ENCODE data around the gene SUGT1. TPM values are rescaled to one million over a fixed set of nuclear protein-coding genes. Genes with fewer than 3 reads are reported as not detected.
A peak's percentile ranks its signal among the peaks of the same experiment; 100 is the strongest.
"Not testable (repeated sequence)": the region's sequence is repeated elsewhere in the genome, so short reads cannot be mapped to it uniquely, and the experiment has no call there.

SUGT1 gene
- total RNA-seq, 2 donors from 2014 or later = 34.4 to 47.8 TPM

GRCh38 chr13:52615134-52615801, 37.4 kb upstream of the SUGT1 start:
- intact Hi-C loops (cut with DNase I) = loop anchor here (5.0 kb wide), 1 partner anchor 37 kb away; the partner anchor contains the start of gene SUGT1
- no peaks in the 10 kb centered on the region for H3K36me3 ChIP-seq
- H3K4me3 ChIP-seq = no peak overlapping the region
- H3K27ac ChIP-seq = no peak overlapping the region
- H3K4me1 ChIP-seq (replicated peaks) = no peaks in the 10 kb centered on the region
- TF ChIP-seq POLR2A (IDR thresholded peaks at IDR 0.05) (no peak), POLR2AphosphoS5 (IDR thresholded peaks at IDR 0.05) (no peak)
- TF ChIP-seq, protein P1, sequence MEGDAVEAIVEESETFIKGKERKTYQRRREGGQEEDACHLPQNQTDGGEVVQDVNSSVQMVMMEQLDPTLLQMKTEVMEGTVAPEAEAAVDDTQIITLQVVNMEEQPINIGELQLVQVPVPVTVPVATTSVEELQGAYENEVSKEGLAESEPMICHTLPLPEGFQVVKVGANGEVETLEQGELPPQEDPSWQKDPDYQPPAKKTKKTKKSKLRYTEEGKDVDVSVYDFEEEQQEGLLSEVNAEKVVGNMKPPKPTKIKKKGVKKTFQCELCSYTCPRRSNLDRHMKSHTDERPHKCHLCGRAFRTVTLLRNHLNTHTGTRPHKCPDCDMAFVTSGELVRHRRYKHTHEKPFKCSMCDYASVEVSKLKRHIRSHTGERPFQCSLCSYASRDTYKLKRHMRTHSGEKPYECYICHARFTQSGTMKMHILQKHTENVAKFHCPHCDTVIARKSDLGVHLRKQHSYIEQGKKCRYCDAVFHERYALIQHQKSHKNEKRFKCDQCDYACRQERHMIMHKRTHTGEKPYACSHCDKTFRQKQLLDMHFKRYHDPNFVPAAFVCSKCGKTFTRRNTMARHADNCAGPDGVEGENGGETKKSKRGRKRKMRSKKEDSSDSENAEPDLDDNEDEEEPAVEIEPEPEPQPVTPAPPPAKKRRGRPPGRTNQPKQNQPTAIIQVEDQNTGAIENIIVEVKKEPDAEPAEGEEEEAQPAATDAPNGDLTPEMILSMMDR (IDR thresholded peaks at IDR 0.05) = no peak
- no peaks in the 10 kb centered on the region for H3K27me3 ChIP-seq (replicated peaks; ENCODE audit: insufficient read depth)
- no peaks in the 10 kb centered on the region for H3K9me3 ChIP-seq
- DNase-seq (ENCODE audit: low spot score) = no peak
- 92% methylated on average over 4 of the region's 4 CpGs for WGBS

DNA sequence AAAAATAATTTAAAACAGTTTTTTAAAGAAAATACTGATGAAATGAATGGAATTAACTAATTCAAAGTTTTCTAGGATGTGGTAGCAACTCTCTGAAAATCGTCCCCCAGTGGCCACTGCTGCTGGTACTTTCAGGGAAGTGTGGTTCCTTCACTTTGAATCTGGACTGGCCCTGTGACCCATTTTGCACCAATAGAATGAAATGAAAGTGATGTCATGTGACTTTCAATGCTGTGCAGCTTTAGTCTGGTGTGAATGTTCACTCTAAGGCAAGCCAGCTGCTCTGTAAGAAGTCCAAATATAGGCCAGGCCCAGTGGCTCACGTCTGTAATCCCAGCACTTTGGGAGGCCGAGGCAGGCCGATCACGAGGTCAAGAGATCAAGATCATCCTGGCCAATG, 36.8 kb upstream of the SUGT1 start:
- no peak for DNase-seq (ENCODE audit: low spot score)
- H3K9me3 ChIP-seq = no peaks in the 10 kb centered on the region
- H3K36me3 ChIP-seq = no peaks in the 10 kb centered on the region
- no peak overlapping the region for H3K27ac ChIP-seq
- intact Hi-C loops (cut with DNase I) = loop anchor here (5.0 kb wide), 1 partner anchor 36 kb away; the partner anchor contains the start of gene SUGT1
- no peaks in the 10 kb centered on the region for H3K27me3 ChIP-seq (replicated peaks; ENCODE audit: insufficient read depth)
- no peak overlapping the region for H3K4me3 ChIP-seq
- no peaks in the 10 kb centered on the region for H3K4me1 ChIP-seq (replicated peaks)
- TF ChIP-seq, protein P1 (IDR thresholded peaks at IDR 0.05) = no peak
- TF ChIP-seq POLR2AphosphoS5 (IDR thresholded peaks at IDR 0.05) (no peak), POLR2A (IDR thresholded peaks at IDR 0.05) (no peak)
- 88% methylated on average over 5 of the region's 5 CpGs for WGBS

DNA sequence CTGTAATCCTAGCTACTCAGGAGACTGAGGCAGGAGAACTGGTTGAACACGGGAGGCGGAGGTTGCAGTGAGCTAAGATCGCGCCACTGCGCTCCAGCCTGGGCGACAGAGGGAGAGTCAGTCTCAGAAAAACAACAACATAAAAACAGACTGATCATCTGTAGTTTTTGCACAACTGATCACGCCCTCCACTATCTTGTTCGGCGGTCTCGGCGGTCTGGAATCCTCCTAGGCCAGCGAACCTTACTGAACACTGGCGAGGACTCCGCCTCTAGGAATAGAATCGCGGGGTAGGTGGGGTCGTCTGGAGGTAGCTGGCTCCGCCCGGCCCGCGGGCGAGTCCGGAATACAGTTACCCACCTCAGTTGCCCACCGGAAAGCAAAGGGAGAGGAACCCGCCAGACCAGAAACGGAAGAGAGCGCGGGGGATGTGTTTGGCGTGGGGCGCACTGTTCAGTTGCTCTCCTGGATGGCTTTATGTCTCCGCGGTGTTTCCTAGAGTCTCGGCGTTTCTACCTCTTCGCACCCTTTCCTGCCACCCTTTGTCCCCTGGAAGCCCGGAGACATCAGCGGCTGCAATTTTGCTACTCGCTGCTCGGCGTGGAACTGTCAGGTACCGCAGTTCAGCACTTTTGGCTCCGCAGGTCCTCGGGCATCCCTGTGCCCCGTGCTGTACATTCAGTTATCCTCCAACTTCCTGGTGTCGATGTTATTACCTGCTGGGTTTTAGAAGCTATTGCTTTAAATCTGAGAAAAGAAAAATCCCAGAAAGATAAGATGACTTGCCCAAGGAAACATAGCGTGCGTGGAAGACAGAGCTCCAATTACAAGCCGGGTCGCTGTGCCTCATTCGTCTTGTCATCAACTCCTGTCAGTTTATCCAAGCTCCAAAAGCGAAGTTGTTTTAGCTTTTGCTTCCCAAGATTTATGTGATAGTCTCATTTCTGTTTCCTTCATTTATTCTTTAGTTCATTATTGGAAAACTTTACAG, 35.3 kb upstream of the SUGT1 start:
- DNase-seq (ENCODE audit: low spot score) = peak; percentile 65
- Histone ChIP-seq H3K36me3 (no peaks in the 10 kb centered on the region), H3K9me3 (no peaks in the 10 kb centered on the region), H3K4me3 (peak overlapping the region; percentile 49 to 58), H3K27me3 (replicated peaks; ENCODE audit: insufficient read depth) (no peaks in the 10 kb centered on the region), H3K4me1 (replicated peaks) (no peaks in the 10 kb centered on the region), H3K27ac (peak overlapping the region; percentile 76 to 87)
- no peak for TF ChIP-seq POLR2A (IDR thresholded peaks at IDR 0.05)
- TF ChIP-seq POLR2AphosphoS5 (IDR thresholded peaks at IDR 0.05) = peak; percentile 39
- TF ChIP-seq, protein P1 (IDR thresholded peaks at IDR 0.05) = no peak
- intact Hi-C loops (cut with DNase I) = loop anchor here (5.0 kb wide), 1 partner anchor 35 kb away; the partner anchor contains the start of gene SUGT1
- WGBS = under 1% methylated on average over 51 of the region's 51 CpGs

GRCh38 chr13:52631083-52631690, 21.4 kb upstream of the SUGT1 start:
- H3K27ac ChIP-seq = peak overlapping the region; percentile 47 to 48
- H3K9me3 ChIP-seq; H3K36me3 ChIP-seq; H3K4me3 ChIP-seq; intact Hi-C loops (cut with DNase I); DNase-seq (ENCODE audit: low spot score); H3K27me3 ChIP-seq (replicated peaks; ENCODE audit: insufficient read depth); H3K4me1 ChIP-seq (replicated peaks): not testable (repeated sequence)
- 54% methylated on average over 7 of the region's 7 CpGs for WGBS
